Aorta (tissue), 5 donors: ENCODE measurements around the gene PARD3. TPM values are rescaled to one million over a fixed set of nuclear protein-coding genes. Genes with fewer than 3 reads are reported as not detected.

Source experiments
- ATAC-seq: fragments of 200-7000 bp; cut with Tn5 transposase; one replicate; pipeline ENCODE4 v1.9.1; 2022; ENCODE audit warnings: moderate library complexity; ENCODE audit not compliant: low FRiP score
- DNase-seq, 2 donors: peaks; one replicate each; pipeline ENCODE4 v3.0.0-alpha.2; 2020
- H3K27ac ChIP-seq, 2 donors: one replicate each; pipeline ENCODE4 v1.5.1; 2013; ENCODE audit warnings: low read length in 2 of 2, mild to moderate bottlenecking in 2 of 2, moderate library complexity in 2 of 2, control low read depth in 1 of 2, inconsistent platforms in 1 of 2, low read depth in 1 of 2
- H3K27me3 ChIP-seq, 2 donors: one replicate each; pipeline ENCODE4 v1.6.1; 2013; ENCODE audit warnings: control low read depth in 1 of 2, low read length in 1 of 2, mild to moderate bottlenecking in 1 of 2, moderate library complexity in 1 of 2; ENCODE audit not compliant: insufficient read depth in 2 of 2, control insufficient read depth in 1 of 2
- H3K36me3 ChIP-seq, 2 donors: one replicate each; pipeline ENCODE4 v1.6.1; 2013; ENCODE audit warnings: control low read depth in 1 of 2, low read length in 1 of 2, mild to moderate bottlenecking in 1 of 2; ENCODE audit not compliant: insufficient read depth in 2 of 2, control insufficient read depth in 1 of 2
- H3K4me1 ChIP-seq, 2 donors: one replicate each; pipeline ENCODE4 v1.6.1; 2013; ENCODE audit warnings: low read length in 2 of 2, control low read depth in 1 of 2, mild to moderate bottlenecking in 1 of 2, moderate library complexity in 1 of 2; ENCODE audit not compliant: insufficient read depth in 2 of 2, control insufficient read depth in 1 of 2
- H3K4me3 ChIP-seq, 2 donors: one replicate each; pipeline ENCODE4 v1.5.1; 2013; ENCODE audit warnings: low read length in 2 of 2, control low read depth in 1 of 2, mild to moderate bottlenecking in 1 of 2
- H3K9me3 ChIP-seq: one replicate; pipeline ENCODE4 v1.6.1; 2013; ENCODE audit warnings: mild to moderate bottlenecking, low read length; ENCODE audit not compliant: control insufficient read depth
- WGBS, 2 donors: extraction: QIAGEN DNeasy Blood & Tissue Kit; methylation state at CpG; one replicate each; pipeline ENCODE4 v1.1.7; 2013; 5-methylcytosine and 5-hydroxymethylcytosine counted together
- intact Hi-C, 2 donors: fragments of 100-400 bp; cut with DNase I; formaldehyde crosslinking; loops; one replicate each; pipeline versions ENCODE4 v1.14.2 to v1.15.0; 2022
- polyA plus RNA-seq, 2 donors: library from polyadenylated mRNA; stranded (reverse); fragments of 200-250 nt; gene quantifications; one replicate each; pipeline ENCODE4 v1.2.3, GENCODE V29; 2013
- total RNA-seq, 2 donors: library from RNA; stranded (reverse); fragmentation: NEBNext Ultra II Directional; extraction: Animal tissue kit (Norgen Biotek cat#: 25700); gene quantifications; one replicate each; pipeline ENCODE4 v1.2.1, GENCODE V29; 2021
- donor health status: healthy with polysubstance abuse.
- donor health status: Bipolar disorder and iron deficiency.
- donor health status: DM: no; HTN: no; CAD: no.
- donor health status: DM: no; HTN: no; CAD: no.
- donor health status: DM: yes; HTN: yes; CAD: no.

The PARD3 gene
- total and polyA plus RNA-seq, 4 donors = 6.4 to 33.0 (median 28.7) TPM

- H3K27ac ChIP-seq = no peak overlapping the region
- H3K36me3 ChIP-seq = peaks cover 0 to 1% of the 10 kb centered on the region in 2 donors
- 79 to 93% methylated on average over 3 of the region's 3 CpGs for WGBS, 2 donors
- DNase-seq (no peak), ATAC-seq (no peak)
- no peaks in the 10 kb centered on the region for H3K4me1 ChIP-seq
- H3K9me3 ChIP-seq = no peaks in the 10 kb centered on the region
- H3K4me3 ChIP-seq = no peak overlapping the region
- H3K27me3 ChIP-seq = no peaks in the 10 kb centered on the region
- intact Hi-C loops = no loop called here
These were observed 585.2 kb downstream of the PARD3 start for GRCh38 chr10:34229917-34230316.

- Histone ChIP-seq H3K9me3 (no peaks in the 10 kb centered on the region), H3K27ac (no peak overlapping the region), H3K4me3 (no peak overlapping the region), H3K36me3 (peaks cover 0 to 1% of the 10 kb centered on the region in 2 donors), H3K4me1 (no peaks in the 10 kb centered on the region), H3K27me3 (no peaks in the 10 kb centered on the region)
- intact Hi-C loops = no loop called here
- WGBS, 2 donors = 91 to 93% methylated on average over 7 of the region's 7 CpGs
- DNase-seq = no peak
- no peak for ATAC-seq
These were observed 587.0 kb downstream of the PARD3 start for GRCh38 chr10:34228066-34228465.

- H3K4me1 ChIP-seq = no peaks in the 10 kb centered on the region
- no peaks in the 10 kb centered on the region for H3K27me3 ChIP-seq
- ATAC-seq (no peak), DNase-seq (no peak)
- H3K27ac ChIP-seq = no peak overlapping the region
- no peak overlapping the region for H3K4me3 ChIP-seq
- intact Hi-C loops = no loop called here
- H3K9me3 ChIP-seq = no peaks in the 10 kb centered on the region
- H3K36me3 ChIP-seq = no peaks in the 10 kb centered on the region
- 80 to 92% methylated on average over 5 of the region's 5 CpGs for WGBS, 2 donors
These were observed 590.5 kb downstream of the PARD3 start for GRCh38 chr10:34224639-34225038.

- Histone ChIP-seq H3K9me3 (no peaks in the 10 kb centered on the region), H3K27ac (no peak overlapping the region), H3K27me3 (no peaks in the 10 kb centered on the region), H3K36me3 (no peaks in the 10 kb centered on the region), H3K4me3 (no peak overlapping the region), H3K4me1 (no peaks in the 10 kb centered on the region)
- WGBS, 2 donors = 88 to 92% methylated on average over 1 of the region's 1 CpG
- DNase-seq = no peak
- no peak for ATAC-seq
- intact Hi-C loops = no loop called here
These were observed 591.4 kb downstream of the PARD3 start for GRCh38 chr10:34223658-34224057.

GRCh38 chr10:34222359-34222758 is 592.7 kb downstream of the PARD3 start:
- ATAC-seq (no peak), DNase-seq (no peak)
- no peaks in the 10 kb centered on the region for H3K27me3 ChIP-seq
- H3K4me1 ChIP-seq = no peaks in the 10 kb centered on the region
- no peak overlapping the region for H3K4me3 ChIP-seq
- no peaks in the 10 kb centered on the region for H3K9me3 ChIP-seq
- intact Hi-C loops = no loop called here
- H3K27ac ChIP-seq = no peak overlapping the region
- WGBS, 2 donors = 94% methylated on average over 4 of the region's 4 CpGs
- no peaks in the 10 kb centered on the region for H3K36me3 ChIP-seq

GRCh38 chr10:34219753-34220548 is 595.1 kb downstream of the PARD3 start:
- Histone ChIP-seq H3K9me3 (no peaks in the 10 kb centered on the region), H3K27me3 (no peaks in the 10 kb centered on the region), H3K36me3 (no peaks in the 10 kb centered on the region), H3K4me3 (no peak overlapping the region), H3K27ac (no peak overlapping the region), H3K4me1 (no peaks in the 10 kb centered on the region)
- intact Hi-C loops = no loop called here
- 90 to 94% methylated on average over 10 of the region's 10 CpGs for WGBS, 2 donors
- ATAC-seq = no peak
- DNase-seq = no peak

- ATAC-seq = no peak
- WGBS, 2 donors = 85 to 86% methylated on average over 7 of the region's 7 CpGs
- DNase-seq = no peak
- Histone ChIP-seq H3K27ac (no peak overlapping the region), H3K36me3 (no peaks in the 10 kb centered on the region), H3K4me3 (no peak overlapping the region), H3K27me3 (no peaks in the 10 kb centered on the region), H3K9me3 (no peaks in the 10 kb centered on the region), H3K4me1 (no peaks in the 10 kb centered on the region)
- intact Hi-C loops = no loop called here
These were observed 597.6 kb downstream of the PARD3 start for GRCh38 chr10:34217524-34217923.

- no peak overlapping the region for H3K27ac ChIP-seq
- no peak overlapping the region for H3K4me3 ChIP-seq
- no peaks in the 10 kb centered on the region for H3K4me1 ChIP-seq
- no peaks in the 10 kb centered on the region for H3K27me3 ChIP-seq
- intact Hi-C loops = no loop called here
- H3K9me3 ChIP-seq = no peaks in the 10 kb centered on the region
- DNase-seq (no peak), ATAC-seq (no peak)
- no peaks in the 10 kb centered on the region for H3K36me3 ChIP-seq
- WGBS, 2 donors = 74 to 83% methylated on average over 2 of the region's 2 CpGs
These were observed 598.6 kb downstream of the PARD3 start for GRCh38 chr10:34216348-34216945.

GRCh38 chr10:34213805-34214197 is 601.3 kb downstream of the PARD3 start:
- Histone ChIP-seq H3K9me3 (no peaks in the 10 kb centered on the region), H3K4me3 (no peak overlapping the region), H3K4me1 (no peaks in the 10 kb centered on the region), H3K36me3 (no peaks in the 10 kb centered on the region), H3K27me3 (no peaks in the 10 kb centered on the region), H3K27ac (no peak overlapping the region)
- intact Hi-C loops = no loop called here
- DNase-seq (no peak), ATAC-seq (no peak)
- 93 to 96% methylated on average over 5 of the region's 5 CpGs for WGBS, 2 donors
